ENCODE measurements around the gene PRRX2. TPM values are rescaled to one million over a fixed set of nuclear protein-coding genes. Genes with fewer than 3 reads are reported as not detected.

The PRRX2 gene
- total and polyA plus RNA-seq, 2 of the 13 experiments (the other 11 are each of a cell fraction or from before 2014, with no cell fraction given), result 0.05 TPM; not detected in 1

- TF ChIP-seq ELF3 (CRISPR knock-in tag; IDR thresholded peaks at IDR 0.05) (no peak), ATF3 (CRISPR knock-in tag; IDR thresholded peaks at IDR 0.05) (no peak), ZNF335 (CRISPR knock-in tag; IDR thresholded peaks at IDR 0.05) (no peak), CEBPG (CRISPR knock-in tag; IDR thresholded peaks at IDR 0.05) (no peak), ZNF160 (CRISPR knock-in tag; IDR thresholded peaks at IDR 0.05) (no peak), ZNF317 (CRISPR knock-in tag; IDR thresholded peaks at IDR 0.05) (peak; percentile 7; the same call in 1 of the 2 replicates), GATAD2A (CRISPR knock-in tag; IDR thresholded peaks at IDR 0.05) (0 out of 2 replicates have a peak, but pooled peaks have one; percentile 18), THAP11 (CRISPR knock-in tag; IDR thresholded peaks at IDR 0.05) (0 out of 2 replicates have a peak, but pooled peaks have one; percentile 10), ARID2 (CRISPR knock-in tag; IDR thresholded peaks at IDR 0.05; ENCODE audit: borderline replicate concordance) (no peak), ZFP82 (CRISPR knock-in tag; IDR thresholded peaks at IDR 0.05; ENCODE audit: borderline replicate concordance) (no peak), IKZF5 (CRISPR knock-in tag; IDR thresholded peaks at IDR 0.05) (no peak)
- TF ChIP-seq, protein P1, sequence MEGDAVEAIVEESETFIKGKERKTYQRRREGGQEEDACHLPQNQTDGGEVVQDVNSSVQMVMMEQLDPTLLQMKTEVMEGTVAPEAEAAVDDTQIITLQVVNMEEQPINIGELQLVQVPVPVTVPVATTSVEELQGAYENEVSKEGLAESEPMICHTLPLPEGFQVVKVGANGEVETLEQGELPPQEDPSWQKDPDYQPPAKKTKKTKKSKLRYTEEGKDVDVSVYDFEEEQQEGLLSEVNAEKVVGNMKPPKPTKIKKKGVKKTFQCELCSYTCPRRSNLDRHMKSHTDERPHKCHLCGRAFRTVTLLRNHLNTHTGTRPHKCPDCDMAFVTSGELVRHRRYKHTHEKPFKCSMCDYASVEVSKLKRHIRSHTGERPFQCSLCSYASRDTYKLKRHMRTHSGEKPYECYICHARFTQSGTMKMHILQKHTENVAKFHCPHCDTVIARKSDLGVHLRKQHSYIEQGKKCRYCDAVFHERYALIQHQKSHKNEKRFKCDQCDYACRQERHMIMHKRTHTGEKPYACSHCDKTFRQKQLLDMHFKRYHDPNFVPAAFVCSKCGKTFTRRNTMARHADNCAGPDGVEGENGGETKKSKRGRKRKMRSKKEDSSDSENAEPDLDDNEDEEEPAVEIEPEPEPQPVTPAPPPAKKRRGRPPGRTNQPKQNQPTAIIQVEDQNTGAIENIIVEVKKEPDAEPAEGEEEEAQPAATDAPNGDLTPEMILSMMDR (CRISPR knock-in tag; IDR thresholded peaks at IDR 0.05), result peak; percentile 81
- TF ChIP-seq, protein P2, sequence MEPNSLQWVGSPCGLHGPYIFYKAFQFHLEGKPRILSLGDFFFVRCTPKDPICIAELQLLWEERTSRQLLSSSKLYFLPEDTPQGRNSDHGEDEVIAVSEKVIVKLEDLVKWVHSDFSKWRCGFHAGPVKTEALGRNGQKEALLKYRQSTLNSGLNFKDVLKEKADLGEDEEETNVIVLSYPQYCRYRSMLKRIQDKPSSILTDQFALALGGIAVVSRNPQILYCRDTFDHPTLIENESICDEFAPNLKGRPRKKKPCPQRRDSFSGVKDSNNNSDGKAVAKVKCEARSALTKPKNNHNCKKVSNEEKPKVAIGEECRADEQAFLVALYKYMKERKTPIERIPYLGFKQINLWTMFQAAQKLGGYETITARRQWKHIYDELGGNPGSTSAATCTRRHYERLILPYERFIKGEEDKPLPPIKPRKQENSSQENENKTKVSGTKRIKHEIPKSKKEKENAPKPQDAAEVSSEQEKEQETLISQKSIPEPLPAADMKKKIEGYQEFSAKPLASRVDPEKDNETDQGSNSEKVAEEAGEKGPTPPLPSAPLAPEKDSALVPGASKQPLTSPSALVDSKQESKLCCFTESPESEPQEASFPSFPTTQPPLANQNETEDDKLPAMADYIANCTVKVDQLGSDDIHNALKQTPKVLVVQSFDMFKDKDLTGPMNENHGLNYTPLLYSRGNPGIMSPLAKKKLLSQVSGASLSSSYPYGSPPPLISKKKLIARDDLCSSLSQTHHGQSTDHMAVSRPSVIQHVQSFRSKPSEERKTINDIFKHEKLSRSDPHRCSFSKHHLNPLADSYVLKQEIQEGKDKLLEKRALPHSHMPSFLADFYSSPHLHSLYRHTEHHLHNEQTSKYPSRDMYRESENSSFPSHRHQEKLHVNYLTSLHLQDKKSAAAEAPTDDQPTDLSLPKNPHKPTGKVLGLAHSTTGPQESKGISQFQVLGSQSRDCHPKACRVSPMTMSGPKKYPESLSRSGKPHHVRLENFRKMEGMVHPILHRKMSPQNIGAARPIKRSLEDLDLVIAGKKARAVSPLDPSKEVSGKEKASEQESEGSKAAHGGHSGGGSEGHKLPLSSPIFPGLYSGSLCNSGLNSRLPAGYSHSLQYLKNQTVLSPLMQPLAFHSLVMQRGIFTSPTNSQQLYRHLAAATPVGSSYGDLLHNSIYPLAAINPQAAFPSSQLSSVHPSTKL (CRISPR knock-in tag; IDR thresholded peaks at IDR 0.05), result 0 out of 2 replicates have a peak, but pooled peaks have one; percentile 21
Observed at GRCh38 chr9:129624168-129624759, 41.2 kb upstream of the PRRX2 start (continued).

Data from HepG2 (cell line).